Heart right ventricle (tissue), 16 donors: ENCODE measurements around the gene VNN1. TPM values are rescaled to one million over a fixed set of nuclear protein-coding genes. Genes with fewer than 3 reads are reported as not detected.

ENCODE experiments used
- ATAC-seq, 8 donors: fragments of 200-7000 bp; cut with Tn5 transposase; one replicate each; pipeline ENCODE4 v1.9.1; 2020; ENCODE audit warnings: mild to moderate bottlenecking in 8 of 8, moderate library complexity in 8 of 8, moderate number of reproducible peaks in 1 of 8
- DNase-seq, 2 donors: peaks; one replicate each; pipeline ENCODE4 v3.0.0-alpha.2; 2020
- H3K27ac ChIP-seq, 10 donors: fragments of 200-600 bp; sonication (generic) in 2 of 10; one replicate each; pipeline versions ENCODE4 v1.5.0 to v1.8.0; 2020 to 2022; ENCODE audit warnings: mild to moderate bottlenecking in 3 of 10
- H3K27me3 ChIP-seq, 7 donors: fragments of 200-600 bp; one replicate each; pipeline ENCODE4 v1.8.0; 2021 to 2022; ENCODE audit warnings: mild to moderate bottlenecking in 2 of 7
- H3K36me3 ChIP-seq, 9 donors: fragments of 200-600 bp; sonication (generic) in 1 of 9; one replicate each; pipeline versions ENCODE4 v1.5.0 to v1.8.0; 2020 to 2022; ENCODE audit warnings: mild to moderate bottlenecking in 2 of 9
- H3K4me1 ChIP-seq, 9 donors: fragments of 200-600 bp; sonication (generic) in 1 of 9; one replicate each; pipeline versions ENCODE4 v1.5.0 to v1.8.0; 2020 to 2022; ENCODE audit warnings: mild to moderate bottlenecking in 4 of 9
- H3K4me3 ChIP-seq, 10 donors: fragments of 200-600 bp; sonication (generic) in 2 of 10; one replicate each; pipeline versions ENCODE4 v1.5.0 to v1.8.0; 2020 to 2022; ENCODE audit warnings: mild to moderate bottlenecking in 7 of 10, moderate library complexity in 2 of 10
- H3K9me3 ChIP-seq, 11 donors: fragments of 200-600 bp in 10 of 11; sonication (generic) in 2 of 11; one replicate each; pipeline versions ENCODE4 v1.5.0 to v1.8.0; 2013 to 2022; ENCODE audit warnings: mild to moderate bottlenecking in 2 of 11, control low read depth in 1 of 11, moderate library complexity in 1 of 11
- CTCF ChIP-seq, 9 donors: fragments of 200-600 bp; sonication (generic) in 2 of 9; IDR thresholded peaks; one replicate each; pipeline versions ENCODE4 v1.5.0 to v1.8.0; 2021 to 2022; ENCODE audit warnings: antibody characterized with exemption in 9 of 9, mild to moderate bottlenecking in 5 of 9, moderate library complexity in 1 of 9
- WGBS, 2 donors: extraction: QIAGEN DNeasy Blood & Tissue Kit; methylation state at CpG; one replicate each; pipeline ENCODE4 v1.1.7; 2013; ENCODE audit warnings: inconsistent platforms in 1 of 2; 5-methylcytosine and 5-hydroxymethylcytosine counted together
- intact Hi-C, 10 donors: fragments of 100-400 bp; cut with DNase I; formaldehyde crosslinking; loops; one replicate each; pipeline versions ENCODE4 v1.11.1 to v1.14.2; 2022
- polyA plus RNA-seq, 2 donors: library from polyadenylated mRNA; stranded (reverse); fragments of 200-250 nt; gene quantifications; one replicate each; pipeline ENCODE4 v1.2.3, GENCODE V29; 2013
- total RNA-seq, 10 donors: library from RNA; stranded (reverse); fragmentation: NEBNext Ultra II Directional in 3 of 10; extraction: Animal tissue kit (Norgen Biotek cat#: 25700) in 3 of 10; gene quantifications; one replicate each; pipeline versions ENCODE4 v1.2.1 to v1.2.4, GENCODE V29; 2021 to 2023
- donor health status: Arrhythmogenic right ventricular cardiomyopathy.
- donor health status: ischemic (EF 13 %, LVEDD 7.1; RV severe dilation, severe dysfunction).
- donor health status: healthy with polysubstance abuse.
- donor health status: DM: no; HTN: yes; CAD: no.
- donor health status: DM: no; HTN: no; CAD: no.
- donor health status: ischemic (EF 25% LVEDD 6.9; RV normal size, moderate dysfunction).
- donor health status: ischemic (EF 25% LVEDD 5.7; RV mildly dilated, moderate dysfunction).
- donor health status: healthy.
- donor health status: DM: yes; HTN: yes; CAD: no.
- donor health status: Ischemic cardiomyopathy.
- donor health status: ischemic (EF 35%, LVEDD 5.7; RV mildly dilated, moderate dysfunction).
- donor health status: nonischemic (EF 11% LVEDD 7.7; RV severe dilation, severe dysfunction).
- donor health status: DM: yes; HTN: yes; CAD: no.
- donor health status: PGD.
- donor health status: ischemic (EF 29% LVEDD 5.4; RV normal size, mild dysfunction).
- donor health status: nonischemic (EF 23%, LVEDD 6.1; RV moderate dilation, normal function).

Gene VNN1
- total and polyA plus RNA-seq, 12 donors: 0.09 to 2.0 (median 0.34) TPM

- Histone ChIP-seq H3K4me1 (no peaks in the 10 kb centered on the region), H3K4me3 (no peak overlapping the region), H3K27me3 (no peaks in the 10 kb centered on the region), H3K36me3 (no peaks in the 10 kb centered on the region), H3K9me3 (peaks cover 0 to 4% (median 0%) of the 10 kb centered on the region in 11 donors), H3K27ac (no peak overlapping the region)
- 81 to 87% methylated on average over 4 of the region's 4 CpGs for WGBS, 2 donors
- DNase-seq (no peak), ATAC-seq (no peak)
- no peak for TF ChIP-seq CTCF (IDR thresholded peaks at IDR 0.05)
- intact Hi-C loops: loop anchor here in 3 of 10 donors (10.0 kb wide), 3 partner anchors 103 to 143 kb away; partner anchors contain the start of gene SLC18B1 (in 1 of the 3)
Observed at GRCh38 chr6:132661906-132662305, 51.9 kb downstream of the VNN1 start.

GRCh38 chr6:132659082-132659481 lies 54.8 kb downstream of the VNN1 start, which contains the start of gene TAAR1:
TSS of gene TAAR1 (minus strand) at chr6:132659182. CDS start at chr6:132646003, 13,179 bp downstream.
- DNase-seq: no peak
- TF ChIP-seq CTCF (IDR thresholded peaks at IDR 0.05): no peak
- Histone ChIP-seq H3K27me3 (no peaks in the 10 kb centered on the region), H3K4me3 (no peak within 1 kb of the TSS), H3K9me3 (peaks cover 0 to 2% (median 0%) of the 10 kb centered on the region in 11 donors), H3K27ac (no peak within 1 kb of the TSS), H3K36me3 (no peaks in the 10 kb centered on the region), H3K4me1 (no peaks in the 10 kb centered on the region)
- 76 to 97% methylated on average over 3 of the region's 3 CpGs for WGBS, 2 donors
- intact Hi-C loops: no loop called here
- ATAC-seq: no peak

- Histone ChIP-seq H3K4me1 (peaks cover 0 to 6% (median 0%) of the 10 kb centered on the region in 9 donors), H3K4me3 (no peak overlapping the region), H3K36me3 (no peaks in the 10 kb centered on the region), H3K27me3 (no peaks in the 10 kb centered on the region), H3K27ac (no peak overlapping the region), H3K9me3 (no peaks in the 10 kb centered on the region)
- ATAC-seq (peak in 2 of 8 donors; percentile 33 to 55), DNase-seq (no peak)
- no peak for TF ChIP-seq CTCF (IDR thresholded peaks at IDR 0.05)
- WGBS, 2 donors: 75 to 78% methylated on average over 3 of the region's 3 CpGs
- intact Hi-C loops: no loop called here
Observed at GRCh38 chr6:132651062-132651461, 62.8 kb downstream of the VNN1 start.

- DNase-seq (no peak), ATAC-seq (no peak)
- Histone ChIP-seq H3K36me3 (no peaks in the 10 kb centered on the region), H3K4me3 (no peak overlapping the region), H3K9me3 (no peaks in the 10 kb centered on the region), H3K27ac (no peak overlapping the region), H3K27me3 (no peaks in the 10 kb centered on the region), H3K4me1 (peaks cover 0 to 6% (median 0%) of the 10 kb centered on the region in 9 donors)
- TF ChIP-seq CTCF (IDR thresholded peaks at IDR 0.05): no peak
- intact Hi-C loops: no loop called here
- 80 to 81% methylated on average over 1 of the region's 1 CpG for WGBS, 2 donors
Observed at GRCh38 chr6:132650429-132650828, 63.4 kb downstream of the VNN1 start.
